Measurements from ENCODE around the gene PTPRK. TPM values are rescaled to one million over a fixed set of nuclear protein-coding genes. Genes with fewer than 3 reads are reported as not detected.
"Not testable (repeated sequence)": the region's sequence is repeated elsewhere in the genome, so short reads cannot be mapped to it uniquely, and the experiment has no call there.

Gene PTPRK
- total and polyA plus RNA-seq, 2 of the 8 experiments (the other 6 are each of a cell fraction or from before 2014, with no cell fraction given): 11.4 to 47.3 TPM

DNA sequence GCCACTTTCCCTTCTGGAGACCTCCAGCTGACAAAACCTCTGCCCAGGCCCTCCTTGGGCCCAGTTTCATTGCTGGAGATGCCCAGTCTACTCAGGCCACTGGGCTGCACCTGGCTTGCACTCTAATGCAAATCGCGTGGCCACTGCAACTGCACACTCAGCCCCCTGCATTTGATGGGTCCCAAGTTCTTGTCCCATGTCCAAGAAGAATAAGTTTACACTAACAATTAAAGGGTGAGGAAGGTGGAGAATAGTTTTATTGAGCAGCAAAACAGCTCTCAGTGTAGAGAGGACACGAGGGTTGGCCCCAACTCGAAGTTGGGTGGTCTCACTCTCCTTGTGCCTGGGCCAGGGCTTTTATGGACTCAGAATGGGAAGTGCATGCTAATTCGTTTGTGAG, 587.7 kb downstream of the PTPRK start (continued):
- no peak for TF ChIP-seq KDM1A (IDR thresholded peaks at IDR 0.05; ENCODE audit: borderline replicate concordance, low read length)

DNA sequence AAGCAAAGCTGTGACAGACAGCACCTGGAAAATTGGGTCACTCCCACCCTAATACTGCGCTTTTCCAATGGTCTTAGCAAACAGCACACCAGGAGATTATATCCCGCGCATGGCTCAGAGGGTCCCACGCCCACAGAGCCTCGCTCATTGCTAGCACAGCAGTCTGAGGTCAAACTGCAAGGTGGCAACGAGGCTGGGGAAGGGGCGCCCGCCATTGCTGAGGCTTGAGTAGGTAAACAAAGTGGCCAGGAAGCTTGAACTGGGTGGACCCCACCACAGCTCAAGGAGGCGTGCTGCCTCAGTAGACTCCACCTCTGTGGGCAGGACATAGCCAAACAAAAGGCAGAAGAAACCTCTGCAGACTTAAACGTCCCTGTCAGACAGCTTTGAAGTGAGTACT, 594.0 kb downstream of the PTPRK start:
- 87% methylated on average over 9 of the region's 10 CpGs; no CpG with 5 or more reads in 1 of the 2 experiments for WGBS, 2 experiments (ENCODE audit: extremely low coverage in 1 of 2, insufficient coverage in 1 of 2, insufficient read length in 1 of 2, insufficient replicate concordance in 2 of 2, low coverage in 1 of 2, low lambda C conversion rate in 2 of 2, missing lambda C conversion rate in 1 of 2)

More for the DNA sequence above, 594.0 kb downstream of the PTPRK start:
- H3K4ac ChIP-seq (replicated peaks; ENCODE audit: insufficient read length, low read depth, low read length); H3K23me2 ChIP-seq (ENCODE audit: low read depth, low read length); H3K18ac ChIP-seq (ENCODE audit: extremely low read depth, low read length); H3K79me1 ChIP-seq (ENCODE audit: low read depth, low read length); H2AK5ac ChIP-seq (ENCODE audit: low read depth, low read length); H3K56ac ChIP-seq (replicated peaks; ENCODE audit: insufficient read length, low read depth, low read length); H4K91ac ChIP-seq (replicated peaks; ENCODE audit: insufficient read length, low read length); H4K20me1 ChIP-seq (replicated peaks in 1 of 2; ENCODE audit: control insufficient read depth in 1 of 2, insufficient read depth in 2 of 2, low read length in 2 of 2); H3K9ac ChIP-seq (replicated peaks in 1 of 4; ENCODE audit: extremely low read depth in 1 of 4, low read depth in 3 of 4, low read length in 3 of 4); H2BK15ac ChIP-seq (ENCODE audit: low read length); H2BK5ac ChIP-seq (ENCODE audit: low read depth, low read length); POLR2A ChIA-PET (ENCODE audit: partially characterized antibody); CTCF ChIA-PET (ENCODE audit: partially characterized antibody); H2AFZ ChIP-seq (ENCODE audit: low read length); FAIRE-seq; H2BK120ac ChIP-seq (replicated peaks; ENCODE audit: low read depth, low read length); H3K36me3 ChIP-seq (ENCODE audit: control insufficient read depth in 2 of 4, insufficient read depth in 4 of 4, low read length in 3 of 4); H2BK12ac ChIP-seq (ENCODE audit: low read depth, low read length); H3K79me2 ChIP-seq (ENCODE audit: control insufficient read depth in 1 of 2, insufficient read depth in 2 of 2, low read length in 2 of 2); H3K4me3 ChIP-seq (ENCODE audit: extremely low read depth in 1 of 4, insufficient read depth in 2 of 4, low read depth in 3 of 4, low read length in 4 of 4); H3K4me1 ChIP-seq (replicated peaks in 1 of 4; ENCODE audit: control insufficient read depth in 3 of 4, insufficient read depth in 4 of 4, low read length in 3 of 4); H3K4me2 ChIP-seq (ENCODE audit: insufficient read depth in 1 of 2, low read depth in 2 of 2, low read length in 2 of 2); H3K27ac ChIP-seq (ENCODE audit: low read depth, low read length); H4K8ac ChIP-seq (ENCODE audit: extremely low read depth, insufficient read depth, low read length); H3K23ac ChIP-seq (ENCODE audit: insufficient read length); H2BK20ac ChIP-seq (ENCODE audit: low read length); H4K5ac ChIP-seq (ENCODE audit: insufficient read length, low read depth, low read length); H3K27me3 ChIP-seq (replicated peaks in 1 of 4; ENCODE audit: control insufficient read depth in 3 of 4, extremely low read depth in 1 of 4, insufficient read depth in 3 of 4, low read length in 3 of 4); H3K14ac ChIP-seq (ENCODE audit: insufficient read length); DNase-seq (ENCODE audit: low read depth in 1 of 2, low spot score in 2 of 2): not testable (repeated sequence)
- peaks cover 11 to 16% of the 10 kb centered on the region in 2 experiments for H3K9me3 ChIP-seq (ENCODE audit: insufficient read depth in 2 of 2, low read depth in 1 of 2, low read length in 1 of 2)
